ENCODE results near the gene ATF4.
A peak's percentile ranks its signal among the peaks of the same experiment; 100 is the strongest.

Gene ATF4, protein sequence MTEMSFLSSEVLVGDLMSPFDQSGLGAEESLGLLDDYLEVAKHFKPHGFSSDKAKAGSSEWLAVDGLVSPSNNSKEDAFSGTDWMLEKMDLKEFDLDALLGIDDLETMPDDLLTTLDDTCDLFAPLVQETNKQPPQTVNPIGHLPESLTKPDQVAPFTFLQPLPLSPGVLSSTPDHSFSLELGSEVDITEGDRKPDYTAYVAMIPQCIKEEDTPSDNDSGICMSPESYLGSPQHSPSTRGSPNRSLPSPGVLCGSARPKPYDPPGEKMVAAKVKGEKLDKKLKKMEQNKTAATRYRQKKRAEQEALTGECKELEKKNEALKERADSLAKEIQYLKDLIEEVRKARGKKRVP
- total RNA-seq: 580 to 730 reads per million in 2 donors

DNA sequence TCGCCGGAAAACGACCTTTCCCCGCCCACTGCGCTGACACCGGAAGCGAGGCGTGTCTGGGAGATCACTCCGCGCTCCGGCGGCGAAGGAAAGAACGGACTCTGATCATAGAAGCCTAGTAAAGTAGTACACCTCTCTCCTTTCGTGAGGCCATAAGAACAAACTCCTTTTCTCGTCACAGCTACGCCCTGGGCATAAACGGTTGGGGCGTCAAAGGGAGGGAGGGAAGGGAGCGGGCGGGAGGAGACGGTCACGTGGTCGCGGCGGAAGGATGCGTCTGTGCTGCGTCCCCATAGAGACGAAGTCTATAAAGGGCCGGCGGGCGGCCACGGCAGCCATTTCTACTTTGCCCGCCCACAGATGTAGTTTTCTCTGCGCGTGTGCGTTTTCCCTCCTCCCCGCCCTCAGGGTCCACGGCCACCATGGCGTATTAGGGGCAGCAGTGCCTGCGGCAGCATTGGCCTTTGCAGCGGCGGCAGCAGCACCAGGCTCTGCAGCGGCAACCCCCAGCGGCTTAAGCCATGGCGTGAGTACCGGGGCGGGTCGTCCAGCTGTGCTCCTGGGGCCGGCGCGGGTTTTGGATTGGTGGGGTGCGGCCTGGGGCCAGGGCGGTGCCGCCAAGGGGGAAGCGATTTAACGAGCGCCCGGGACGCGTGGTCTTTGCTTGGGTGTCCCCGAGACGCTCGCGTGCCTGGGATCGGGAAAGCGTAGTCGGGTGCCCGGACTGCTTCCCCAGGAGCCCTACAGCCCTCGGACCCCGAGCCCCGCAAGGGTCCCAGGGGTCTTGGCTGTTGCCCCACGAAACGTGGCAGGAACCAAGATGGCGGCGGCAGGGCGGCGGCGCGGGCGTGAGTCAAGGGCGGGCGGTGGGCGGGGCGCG lies at the start of gene ATF4:
Gene ATF4, plus strand, starts transcription at position 337 of the 880 bp plus-strand sequence. CDS start 884 bp downstream, outside the sequence.
- peak; percentile 91 for DNase-seq

DNA sequence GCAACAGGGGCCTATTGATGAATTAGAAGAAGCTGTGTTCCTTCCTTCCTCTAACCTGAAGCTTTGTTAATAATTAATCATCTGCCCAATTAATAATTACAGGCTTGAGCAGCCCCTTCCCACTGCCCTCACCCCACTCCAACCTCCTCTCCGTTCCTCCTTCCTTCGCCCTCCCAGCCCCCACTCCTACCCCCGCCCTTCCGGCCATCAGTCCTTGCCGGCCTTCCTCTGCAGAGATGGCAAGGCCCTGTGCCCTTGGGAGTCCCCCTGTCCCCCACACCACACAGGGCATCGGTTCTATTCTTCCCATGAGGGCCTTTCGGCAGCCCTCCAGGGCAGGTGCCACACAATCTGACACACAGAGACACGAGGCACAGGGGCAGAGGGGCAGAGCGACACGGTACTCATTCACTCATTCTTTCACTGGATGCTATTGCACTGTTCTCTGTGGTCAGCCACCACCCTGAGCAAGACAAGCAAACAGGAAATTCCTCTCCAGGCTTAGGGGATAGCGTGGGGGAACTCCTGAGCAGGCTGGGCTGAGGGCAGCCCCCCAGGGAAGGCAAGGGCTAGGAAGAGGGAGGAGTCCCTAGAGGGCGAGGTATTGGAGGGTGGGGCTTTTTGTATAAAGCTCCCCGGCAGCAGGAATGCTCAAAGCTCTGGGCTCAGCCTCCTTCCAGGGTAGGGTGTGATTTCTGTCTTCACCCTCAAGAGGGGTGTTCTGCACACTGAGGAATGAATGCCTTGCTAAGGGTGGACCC lies 48.8 kb upstream of the ATF4 start:
- DNase-seq: no peak

DNA sequence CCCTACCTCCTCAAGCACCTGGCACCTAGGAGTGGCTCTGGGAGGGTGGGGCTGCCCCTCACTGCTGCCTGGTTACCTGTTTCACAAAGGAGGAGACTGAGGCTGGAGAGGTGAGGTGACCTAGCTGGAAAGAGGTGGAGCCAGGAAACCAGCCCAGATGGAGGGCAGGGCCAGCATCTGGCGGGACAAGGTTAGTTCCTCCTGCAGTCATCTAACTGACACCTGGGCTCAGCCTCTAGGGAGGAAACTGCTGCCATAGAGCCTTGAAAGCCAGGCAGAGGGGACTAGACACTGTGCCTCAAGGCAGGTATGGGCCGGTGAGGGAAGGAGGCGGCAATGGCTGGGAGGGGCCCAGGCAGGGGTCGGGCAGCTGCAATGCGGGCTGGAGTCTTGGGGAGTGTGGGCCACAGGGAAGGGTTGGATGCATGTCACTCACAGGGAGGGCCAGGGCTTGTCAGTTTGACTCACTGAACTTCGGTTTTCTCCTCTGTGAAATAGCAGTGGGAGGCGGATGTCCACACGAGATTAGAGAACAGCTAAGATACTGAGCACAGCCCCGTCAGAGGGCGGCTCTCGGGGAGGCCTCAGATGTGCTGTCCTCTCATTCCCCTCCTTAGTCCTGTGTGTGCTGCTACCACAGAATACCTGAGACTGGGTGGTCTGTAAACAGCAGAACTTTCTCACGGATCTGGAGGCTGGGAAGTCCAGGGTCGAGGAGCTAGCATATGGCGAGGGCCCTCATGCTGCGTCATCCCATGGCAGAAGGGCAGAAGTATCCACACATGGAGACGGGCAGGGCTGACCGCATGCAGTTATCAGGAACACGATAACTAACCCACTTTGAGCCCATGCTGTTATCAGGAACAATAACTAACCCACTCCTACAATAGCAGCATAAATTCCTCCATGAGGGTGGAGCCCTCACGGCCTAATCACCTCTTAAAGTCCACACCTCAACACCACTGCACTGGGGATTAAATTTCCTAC lies 47.5 kb upstream of the ATF4 start:
- DNase-seq: no peak

DNA sequence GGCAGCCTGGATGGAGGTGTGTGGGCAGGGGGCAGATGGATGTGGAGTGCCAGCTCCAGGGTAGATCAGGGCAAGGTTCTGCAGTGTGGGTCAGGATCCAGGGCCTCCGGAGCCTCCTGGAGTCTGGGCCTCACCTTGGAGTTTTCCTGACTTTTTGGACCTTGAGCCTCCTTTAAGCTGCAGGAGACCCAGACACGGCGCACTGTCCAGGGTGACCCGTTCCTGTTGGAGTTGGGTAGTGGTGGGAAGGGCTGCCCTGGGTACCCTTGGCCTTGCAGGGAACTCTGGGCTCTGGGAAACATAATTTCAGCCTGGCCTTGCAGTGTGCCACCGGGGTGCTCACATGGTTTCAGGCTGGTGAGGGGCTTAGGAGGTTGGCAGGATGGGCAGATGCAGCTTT lies 46.5 kb upstream of the ATF4 start:
- no peak for DNase-seq

DNA sequence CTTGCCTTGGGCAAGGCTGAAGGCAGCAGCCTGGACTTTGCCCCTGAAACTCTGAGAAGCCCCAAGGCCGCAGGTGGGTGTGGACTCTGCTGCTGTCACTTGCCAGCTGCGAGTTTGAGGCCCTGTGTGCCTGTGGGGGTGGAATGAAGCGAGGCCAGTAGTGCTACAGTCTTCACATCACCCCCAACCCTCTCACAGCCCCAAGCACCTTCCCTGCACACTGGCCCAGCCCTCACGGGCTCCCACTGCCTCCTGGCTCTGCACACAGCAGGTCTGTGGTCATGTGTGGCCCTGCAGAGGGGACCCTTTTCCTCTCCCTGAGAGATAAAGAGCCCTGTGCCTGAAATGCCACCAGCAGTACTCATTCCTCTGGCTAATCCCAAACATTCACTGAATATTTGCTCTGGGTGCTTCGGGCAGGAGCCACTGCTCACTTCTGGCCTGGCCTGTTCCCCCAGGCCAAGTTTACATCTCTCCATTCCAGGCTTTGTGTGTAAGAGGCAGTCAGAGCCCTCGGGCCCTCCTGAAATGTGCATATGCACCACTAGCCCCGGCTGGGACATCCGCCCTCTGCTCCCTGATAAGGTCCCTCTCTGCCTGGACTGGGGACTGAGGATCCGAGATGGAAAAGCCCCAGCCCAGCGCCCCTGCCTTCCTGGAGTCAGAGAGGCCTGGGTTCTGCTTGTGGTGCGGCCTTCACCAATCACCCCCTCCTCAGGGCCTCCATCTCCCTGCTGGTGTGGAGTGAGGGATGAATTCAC lies 45.8 kb upstream of the ATF4 start:
- no peak for DNase-seq

DNA sequence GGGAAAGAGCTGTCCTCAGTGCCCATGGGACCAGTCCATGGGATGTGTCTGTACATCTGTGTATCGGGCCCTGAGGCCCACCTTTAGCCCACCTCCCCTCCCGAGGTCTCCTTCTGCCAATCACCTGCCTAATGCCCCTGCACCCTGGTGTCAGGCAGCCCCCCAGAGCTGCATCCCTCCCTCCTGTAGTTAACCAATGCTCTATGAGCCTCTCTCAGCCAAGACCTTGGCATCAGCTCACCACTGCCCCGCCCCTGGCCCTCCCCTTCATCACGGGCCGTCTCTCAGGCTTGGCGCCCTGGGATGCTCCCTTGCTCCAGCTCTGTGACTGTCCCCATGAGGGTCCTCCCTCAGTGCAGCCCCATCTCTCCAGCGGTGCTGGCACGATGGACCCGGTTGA lies 45.0 kb upstream of the ATF4 start:
- no peak for DNase-seq

DNA sequence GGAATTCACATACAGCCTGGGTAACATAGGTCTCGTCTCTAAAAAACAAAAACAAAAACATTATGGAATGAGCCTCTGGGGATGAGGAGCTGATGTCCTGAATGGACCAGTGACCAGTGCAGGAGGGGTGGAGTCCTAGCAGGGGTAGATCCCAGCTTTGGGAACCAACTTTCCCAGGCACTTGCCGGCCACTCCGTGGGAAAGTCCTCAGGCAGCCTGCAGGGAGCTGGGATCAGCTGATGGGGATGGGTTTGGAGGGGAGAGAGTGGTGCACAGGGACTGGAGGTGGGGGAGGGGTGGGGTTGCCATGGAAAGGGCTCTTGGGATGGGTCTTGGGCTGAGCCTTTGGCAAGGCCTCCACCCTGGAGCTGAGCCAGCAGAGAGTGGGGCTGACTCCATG lies 44.5 kb upstream of the ATF4 start:
- no peak for DNase-seq

DNA sequence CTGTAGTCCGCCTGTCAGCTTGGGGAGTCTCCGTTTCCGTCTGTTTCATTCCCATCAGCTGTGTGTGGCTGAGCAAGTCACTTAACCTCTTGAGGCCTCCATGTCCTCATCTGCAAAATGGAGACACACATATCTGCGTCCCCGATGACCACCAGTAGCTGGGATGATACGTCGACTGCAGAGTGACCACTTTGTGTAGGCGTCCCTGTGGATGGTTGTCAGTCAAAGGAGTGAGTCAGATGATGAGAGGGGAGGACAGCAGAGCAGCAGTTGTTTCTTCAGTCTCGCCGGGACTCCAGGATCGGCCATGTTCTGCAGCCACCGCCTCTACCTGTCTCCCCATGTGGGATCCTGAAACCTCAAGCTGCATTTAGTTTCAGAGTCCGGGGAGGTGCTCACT lies 43.7 kb upstream of the ATF4 start:
- DNase-seq: no peak

DNA sequence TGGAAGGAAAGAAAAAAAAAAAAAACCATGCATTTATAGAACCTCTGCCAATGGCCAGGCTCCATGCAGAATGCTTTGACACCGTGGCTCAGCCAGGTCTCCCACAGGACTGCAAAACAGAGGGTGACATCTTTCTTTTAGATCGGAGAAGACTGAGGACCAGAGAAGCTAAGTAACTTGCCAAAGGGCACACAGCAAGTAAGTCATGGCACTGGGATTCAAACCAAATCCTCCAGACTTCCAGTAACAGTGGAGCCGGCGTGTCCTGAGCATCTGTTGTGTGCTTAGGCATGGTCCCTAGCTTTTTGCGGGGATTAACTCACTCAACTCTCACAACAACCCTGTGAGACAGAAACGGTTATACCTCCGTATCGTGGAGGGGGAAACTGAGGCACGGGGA lies 42.8 kb upstream of the ATF4 start:
- DNase-seq: no peak

DNA sequence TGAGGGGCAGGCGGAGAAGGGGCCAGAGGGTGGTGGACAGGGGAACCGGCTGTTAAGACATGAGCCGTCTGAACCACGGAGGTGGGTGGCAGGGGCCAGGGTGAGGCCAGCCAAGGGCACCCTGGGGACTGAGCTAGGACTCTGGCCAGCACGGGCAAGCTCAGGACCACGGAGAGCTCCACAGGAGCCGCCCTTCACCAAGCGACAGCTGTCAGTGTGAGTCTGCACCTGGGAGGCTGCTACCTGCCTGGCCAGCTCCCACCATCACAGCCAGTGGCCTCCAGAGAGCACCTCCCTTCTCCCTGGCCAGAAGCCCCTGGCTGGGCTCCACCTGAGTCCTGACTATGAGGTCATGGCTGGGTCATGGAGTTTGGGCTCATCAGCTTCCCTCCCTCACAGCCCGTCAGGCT lies 41.9 kb upstream of the ATF4 start:
- no peak for DNase-seq

DNA sequence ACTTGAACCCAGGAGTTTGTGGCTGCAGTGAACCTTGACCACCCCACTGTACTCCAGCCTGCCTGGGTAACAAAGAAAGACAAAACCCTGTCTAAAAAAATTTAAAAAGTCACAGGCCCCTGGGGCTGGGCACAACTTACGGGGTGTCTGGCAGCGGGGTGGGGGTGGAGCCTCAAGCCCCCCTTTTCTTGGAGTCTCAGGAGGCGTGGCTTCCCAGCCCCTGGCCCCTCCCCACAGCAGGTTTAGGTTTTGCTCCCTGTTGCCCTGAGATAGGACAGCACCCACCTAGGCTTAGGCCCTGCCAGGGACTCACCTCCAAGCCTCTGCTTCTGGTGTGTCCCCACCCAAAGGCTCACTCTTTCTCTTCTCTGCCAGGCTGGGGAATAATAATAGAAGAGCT lies 41.1 kb upstream of the ATF4 start:
- no peak for DNase-seq

DNA sequence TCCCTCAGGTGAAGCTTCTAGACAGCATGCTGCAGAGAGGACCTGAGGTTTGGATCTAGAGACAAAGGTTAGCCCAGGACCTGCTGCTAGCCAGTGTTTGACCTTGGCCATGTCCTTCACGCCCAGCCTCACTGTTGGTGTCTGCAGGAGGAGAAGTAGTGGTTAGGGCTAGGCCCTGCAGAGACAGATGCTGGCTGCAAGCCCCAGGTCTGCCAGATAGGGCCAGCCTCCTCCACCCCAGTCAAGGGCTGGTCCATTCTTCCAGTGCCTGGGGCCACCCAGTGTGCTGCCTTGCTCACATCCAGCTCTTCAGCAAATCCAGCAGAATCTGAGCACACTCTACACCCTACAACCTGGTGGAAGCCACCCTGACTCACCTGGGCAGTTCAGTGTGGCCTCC lies 39.8 kb upstream of the ATF4 start:
- no peak for DNase-seq

DNA sequence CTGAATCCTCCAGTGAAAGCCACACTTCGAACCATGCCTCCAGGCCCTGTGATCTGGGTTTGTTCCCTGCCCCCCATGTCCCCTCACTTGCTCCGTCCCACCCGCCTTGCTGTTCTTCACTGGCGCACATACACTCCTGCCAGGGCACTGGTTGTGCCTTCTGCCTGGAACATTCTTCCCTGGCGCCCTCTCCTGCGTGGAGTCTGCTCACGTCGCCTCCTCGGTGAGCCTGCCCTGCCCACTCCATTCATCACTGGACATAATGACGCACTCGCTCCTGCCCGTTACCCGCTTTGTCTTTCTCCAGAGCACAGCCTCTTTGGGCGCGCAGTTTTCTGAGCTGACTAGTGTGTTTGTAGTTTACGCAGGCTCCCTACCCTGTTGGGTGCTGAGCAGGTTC lies 39.3 kb upstream of the ATF4 start:
- DNase-seq: no peak

DNA sequence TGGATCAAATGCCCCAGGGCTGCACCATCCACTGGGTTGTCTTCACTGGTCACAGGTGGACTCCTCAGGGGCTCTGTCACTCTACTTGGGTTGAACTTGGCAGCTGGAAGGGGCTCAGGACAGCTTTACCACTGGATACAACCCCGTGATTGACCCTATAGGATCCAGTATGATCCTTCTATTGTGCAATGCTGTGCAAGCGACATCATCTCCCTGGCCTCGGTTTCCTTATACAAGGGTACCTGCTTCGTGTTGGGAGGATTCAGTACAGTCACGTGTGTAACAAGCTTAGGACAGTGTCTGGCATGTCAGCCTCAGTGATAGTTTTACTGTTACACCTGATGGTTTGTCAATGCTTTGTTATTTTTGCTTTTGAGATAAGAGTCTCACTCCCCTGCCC lies 38.8 kb upstream of the ATF4 start:
- no peak for DNase-seq

DNA sequence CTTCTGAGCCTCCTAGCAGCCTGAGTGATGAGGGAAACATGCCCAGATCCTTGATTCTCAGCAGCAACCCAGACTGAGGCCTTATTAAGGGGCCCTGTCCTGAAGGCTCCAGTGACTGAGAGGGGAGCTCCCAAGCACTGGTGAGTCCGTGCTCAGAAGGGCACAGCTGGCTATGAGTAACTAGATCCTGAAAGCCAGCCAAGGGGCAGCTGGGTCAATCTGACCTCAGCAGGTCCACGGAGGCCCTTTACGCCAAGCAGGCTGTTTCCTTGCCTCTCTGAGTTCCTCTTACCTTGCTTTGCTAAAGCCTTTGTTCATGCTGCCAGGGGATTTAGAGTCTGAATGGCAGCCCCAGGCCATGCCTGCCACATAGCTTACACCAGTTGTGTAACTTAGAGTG lies 37.6 kb upstream of the ATF4 start:
- no peak for DNase-seq

DNA sequence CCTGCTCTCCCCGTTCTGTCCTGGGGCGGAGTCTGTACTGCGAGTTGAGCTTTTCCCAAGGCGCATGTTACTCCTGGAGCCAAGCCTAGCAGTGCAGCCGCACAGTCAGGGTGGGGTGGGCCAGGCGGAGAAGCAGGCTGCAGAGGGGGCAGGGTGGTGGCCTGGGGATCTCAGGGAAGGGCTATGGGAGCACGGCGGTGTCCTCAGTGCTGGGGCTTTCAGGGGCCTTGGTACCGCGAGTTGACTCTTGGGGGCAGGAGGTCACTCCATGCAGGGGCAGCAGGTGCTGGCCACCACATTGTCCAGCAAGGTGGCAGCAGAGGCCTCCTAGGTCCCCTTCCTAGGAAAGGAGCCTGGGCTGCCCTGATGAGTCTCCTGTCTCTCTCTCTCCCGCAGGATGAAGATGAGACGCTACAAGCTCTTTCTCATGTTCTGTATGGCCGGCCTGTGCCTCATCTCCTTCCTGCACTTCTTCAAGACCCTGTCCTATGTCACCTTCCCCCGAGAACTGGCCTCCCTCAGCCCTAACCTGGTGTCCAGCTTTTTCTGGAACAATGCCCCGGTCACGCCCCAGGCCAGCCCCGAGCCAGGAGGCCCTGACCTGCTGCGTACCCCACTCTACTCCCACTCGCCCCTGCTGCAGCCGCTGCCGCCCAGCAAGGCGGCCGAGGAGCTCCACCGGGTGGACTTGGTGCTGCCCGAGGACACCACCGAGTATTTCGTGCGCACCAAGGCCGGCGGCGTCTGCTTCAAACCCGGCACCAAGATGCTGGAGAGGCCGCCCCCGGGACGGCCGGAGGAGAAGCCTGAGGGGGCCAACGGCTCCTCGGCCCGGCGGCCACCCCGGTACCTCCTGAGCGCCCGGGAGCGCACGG lies 33.2 kb upstream of the ATF4 start:
- no peak for DNase-seq

DNA sequence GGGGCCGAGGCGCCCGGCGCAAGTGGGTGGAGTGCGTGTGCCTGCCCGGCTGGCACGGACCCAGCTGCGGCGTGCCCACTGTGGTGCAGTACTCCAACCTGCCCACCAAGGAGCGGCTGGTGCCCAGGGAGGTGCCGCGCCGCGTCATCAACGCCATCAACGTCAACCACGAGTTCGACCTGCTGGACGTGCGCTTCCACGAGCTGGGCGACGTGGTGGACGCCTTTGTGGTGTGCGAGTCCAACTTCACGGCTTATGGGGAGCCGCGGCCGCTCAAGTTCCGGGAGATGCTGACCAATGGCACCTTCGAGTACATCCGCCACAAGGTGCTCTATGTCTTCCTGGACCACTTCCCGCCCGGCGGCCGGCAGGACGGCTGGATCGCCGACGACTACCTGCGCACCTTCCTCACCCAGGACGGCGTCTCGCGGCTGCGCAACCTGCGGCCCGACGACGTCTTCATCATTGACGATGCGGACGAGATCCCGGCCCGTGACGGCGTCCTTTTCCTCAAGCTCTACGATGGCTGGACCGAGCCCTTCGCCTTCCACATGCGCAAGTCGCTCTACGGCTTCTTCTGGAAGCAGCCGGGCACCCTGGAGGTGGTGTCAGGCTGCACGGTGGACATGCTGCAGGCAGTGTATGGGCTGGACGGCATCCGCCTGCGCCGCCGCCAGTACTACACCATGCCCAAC lies 32.4 kb upstream of the ATF4 start:
- DNase-seq: no peak

DNA sequence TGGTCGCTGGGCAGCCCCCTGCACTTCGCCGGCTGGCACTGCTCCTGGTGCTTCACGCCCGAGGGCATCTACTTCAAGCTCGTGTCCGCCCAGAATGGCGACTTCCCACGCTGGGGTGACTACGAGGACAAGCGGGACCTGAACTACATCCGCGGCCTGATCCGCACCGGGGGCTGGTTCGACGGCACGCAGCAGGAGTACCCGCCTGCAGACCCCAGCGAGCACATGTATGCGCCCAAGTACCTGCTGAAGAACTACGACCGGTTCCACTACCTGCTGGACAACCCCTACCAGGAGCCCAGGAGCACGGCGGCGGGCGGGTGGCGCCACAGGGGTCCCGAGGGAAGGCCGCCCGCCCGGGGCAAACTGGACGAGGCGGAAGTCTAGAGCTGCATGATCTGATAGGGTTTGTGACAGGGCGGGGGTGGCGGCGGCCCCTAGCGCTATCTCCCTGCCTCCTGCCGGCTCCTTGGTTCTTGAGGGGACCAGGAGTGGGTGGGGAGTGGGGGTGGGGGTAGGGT lies 31.7 kb upstream of the ATF4 start:
- no peak for DNase-seq
